CD4-positive, alpha-beta T cell treated with Interferon gamma for 1 hour (primary cell): Measurements from ENCODE around the gene FRMD4A.
"Not testable (repeated sequence)": the region's sequence is repeated elsewhere in the genome, so short reads cannot be mapped to it uniquely, and the experiment has no call there.

Experiments
- DNase-seq: peaks from one replicate; pipeline ENCODE4 v3.0.0-alpha.2; 2020

Gene FRMD4A

DNA sequence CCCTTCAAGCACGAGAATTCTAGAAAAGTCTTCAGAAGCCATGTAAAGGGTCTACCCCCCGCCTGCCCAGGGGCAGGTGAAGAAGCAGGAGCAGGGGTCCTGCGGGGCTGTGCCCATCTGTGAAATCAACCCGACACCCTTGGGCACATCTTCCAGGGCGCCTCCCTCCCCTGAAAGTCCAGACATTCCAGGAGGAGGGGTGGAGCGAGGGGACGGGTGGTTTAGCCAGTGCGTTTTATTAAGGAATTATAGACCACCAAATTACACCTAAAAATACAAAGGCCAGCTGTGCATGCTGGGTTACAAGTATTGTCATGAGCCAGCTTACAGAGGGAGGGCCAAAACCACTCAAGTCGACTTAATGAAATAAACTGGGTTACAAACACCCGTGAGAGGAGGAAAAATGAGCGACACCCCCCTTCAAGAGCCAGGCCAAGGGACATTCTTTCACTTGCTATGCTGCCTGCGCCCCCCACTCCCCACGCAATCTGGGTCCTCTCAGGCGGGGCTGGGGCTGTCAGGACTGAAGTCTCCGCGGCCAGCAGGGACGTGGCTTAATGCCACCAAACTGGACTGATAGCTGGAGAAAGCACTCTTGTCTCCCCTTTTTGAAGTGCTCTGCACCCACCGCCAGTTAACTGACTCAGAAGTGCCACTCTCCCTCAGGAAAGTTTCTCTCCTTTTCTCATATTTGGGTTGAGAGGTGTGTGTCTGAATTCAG is 360.3 kb downstream of the FRMD4A start:
- DNase-seq: no peak

DNA sequence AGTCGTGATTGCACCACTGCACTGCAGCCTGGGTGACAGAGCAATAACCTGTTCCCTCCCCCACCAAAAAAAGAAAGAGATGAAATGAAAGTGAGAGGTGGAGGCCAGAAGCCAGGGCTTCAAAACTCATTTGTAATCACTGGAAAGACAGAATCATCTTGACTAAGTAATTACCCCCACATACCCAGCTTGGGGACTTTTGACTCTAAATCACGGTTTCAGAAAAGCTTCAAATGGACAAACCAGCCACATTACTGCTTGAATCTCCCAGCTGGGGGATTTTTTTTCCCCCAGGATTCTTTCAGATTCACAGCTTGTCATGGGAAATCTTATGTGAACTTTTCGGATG is 361.0 kb downstream of the FRMD4A start:
- DNase-seq: no peak

DNA sequence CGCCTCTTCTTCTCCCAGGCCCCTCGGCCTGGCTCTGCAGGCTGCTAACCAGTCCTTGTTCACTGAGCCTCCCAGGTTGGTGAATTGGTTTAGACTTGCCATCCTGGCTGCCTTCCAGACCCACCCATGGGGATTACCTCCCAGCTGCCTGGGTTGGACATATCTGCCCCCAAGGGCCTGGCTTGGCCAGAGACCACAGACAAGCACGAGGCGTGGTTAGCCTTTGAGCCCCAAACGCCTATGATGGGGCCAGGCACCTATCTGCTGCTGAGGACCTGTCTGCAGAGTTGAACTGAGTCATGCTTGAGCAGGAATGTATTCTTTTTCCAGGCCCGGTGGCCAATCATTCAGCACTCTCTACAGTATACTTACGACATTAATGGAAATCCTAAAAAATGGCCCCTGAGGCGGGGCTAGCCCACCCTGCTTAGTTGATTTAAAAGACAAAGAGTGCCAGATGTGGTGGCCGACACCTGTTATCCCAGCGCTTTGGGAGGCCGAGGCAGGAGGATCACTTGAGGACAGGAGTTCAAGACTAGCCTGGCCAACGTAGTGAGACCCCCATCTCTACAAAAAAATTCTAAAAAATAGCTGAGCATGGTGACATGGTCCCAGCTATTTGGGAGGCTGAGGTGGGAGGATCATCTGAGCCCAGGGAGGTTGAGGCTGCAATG is 361.5 kb downstream of the FRMD4A start:
- DNase-seq: no peak

DNA sequence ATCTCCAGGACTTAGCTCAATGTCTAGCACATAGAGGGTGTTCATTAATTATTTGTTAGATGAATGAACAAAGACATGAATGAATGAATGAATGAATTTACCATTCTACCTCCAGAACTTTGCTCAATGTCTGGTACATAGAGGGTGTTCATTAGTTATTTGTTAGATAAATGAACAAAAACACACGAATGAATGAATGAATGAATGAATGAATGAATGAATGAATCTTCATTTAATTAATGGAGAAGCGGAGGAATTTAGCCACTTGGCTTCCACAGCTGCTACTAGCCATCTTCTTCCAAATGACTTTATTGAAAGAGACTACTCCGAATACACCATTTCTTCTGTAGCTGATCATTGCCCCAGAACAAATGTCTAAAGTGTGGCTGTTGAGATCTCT is 368.9 kb downstream of the FRMD4A start:
- no peak for DNase-seq

DNA sequence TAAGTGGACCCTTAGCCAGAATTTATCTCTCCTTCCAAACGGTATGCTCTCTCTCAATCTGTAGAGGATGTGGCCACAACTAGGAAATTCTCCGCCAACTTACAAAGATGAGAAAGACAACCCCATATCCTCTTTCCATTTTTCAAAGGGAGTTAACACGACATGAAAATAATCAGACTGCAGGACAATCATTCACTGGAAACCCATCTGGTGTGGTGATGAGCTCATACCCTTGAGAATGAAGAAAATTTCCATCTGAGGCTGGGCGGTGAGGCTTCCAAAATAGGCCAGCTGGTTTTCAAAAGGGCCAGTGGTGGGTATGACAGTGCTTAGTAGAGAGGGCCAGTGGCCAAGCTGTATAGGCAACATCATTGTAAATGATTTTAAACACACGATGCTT is 369.6 kb downstream of the FRMD4A start:
- DNase-seq: no peak

DNA sequence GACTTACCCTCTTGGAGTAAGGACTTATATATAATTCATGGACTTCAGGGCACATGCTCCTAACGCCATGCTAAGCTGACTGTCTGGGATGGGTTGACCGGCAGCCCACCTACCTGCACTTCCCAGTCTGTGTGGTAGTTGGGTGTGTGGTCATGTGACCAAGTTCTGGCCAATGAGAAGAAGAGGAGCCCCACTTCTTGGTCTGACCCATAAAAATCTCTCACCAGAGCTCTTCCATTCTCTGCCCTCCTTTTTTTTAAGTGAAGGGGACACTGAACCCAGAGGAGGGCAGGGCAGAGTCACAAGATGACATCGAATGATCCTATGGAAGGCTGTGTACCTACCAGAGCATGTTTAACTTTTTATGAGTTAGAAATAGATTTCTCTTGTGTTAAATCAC is 370.1 kb downstream of the FRMD4A start:
- no peak for DNase-seq

DNA sequence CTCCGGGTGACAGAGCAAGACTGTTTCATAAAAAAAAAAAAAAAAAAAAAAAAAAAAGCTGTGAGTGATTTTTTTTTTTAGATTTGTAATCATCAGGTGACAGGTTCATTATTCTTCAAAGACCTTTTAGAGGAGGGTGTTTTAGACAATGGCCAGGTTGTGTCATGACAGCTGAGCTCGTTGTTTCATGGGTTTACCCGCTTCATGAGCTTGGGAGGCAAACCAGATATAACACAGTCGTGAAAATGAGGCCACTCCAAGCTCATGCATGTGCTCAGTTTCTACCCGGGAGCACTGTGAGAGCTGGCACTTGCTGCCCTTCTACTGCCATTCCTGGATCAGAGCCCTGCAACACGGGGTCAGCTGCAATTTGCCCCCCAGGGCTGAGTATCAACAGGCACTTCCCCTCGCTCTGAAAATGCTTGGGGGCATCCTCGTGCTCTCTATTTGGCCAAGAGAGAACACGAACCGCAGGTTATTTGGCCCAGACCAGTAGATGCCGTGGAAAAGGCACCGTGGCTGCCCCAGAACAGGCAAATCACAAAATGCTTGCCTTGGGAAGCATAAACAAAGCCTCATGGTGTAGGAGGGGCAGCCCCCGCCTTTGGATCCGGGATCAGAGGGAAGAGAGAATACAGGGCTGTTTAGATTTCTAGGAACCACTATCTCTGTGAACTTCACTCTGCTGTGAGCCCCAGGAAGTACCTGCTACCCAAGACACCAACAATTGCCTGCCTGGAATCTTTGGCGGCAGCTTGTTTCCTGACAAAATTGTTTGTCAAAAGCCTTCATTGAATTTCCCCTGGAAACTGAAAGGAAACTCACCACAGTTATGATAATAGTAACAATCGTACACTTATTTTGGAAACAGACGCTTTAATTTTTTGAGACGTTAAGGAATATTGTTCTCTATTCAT is 371.0 kb downstream of the FRMD4A start:
- no peak for DNase-seq

DNA sequence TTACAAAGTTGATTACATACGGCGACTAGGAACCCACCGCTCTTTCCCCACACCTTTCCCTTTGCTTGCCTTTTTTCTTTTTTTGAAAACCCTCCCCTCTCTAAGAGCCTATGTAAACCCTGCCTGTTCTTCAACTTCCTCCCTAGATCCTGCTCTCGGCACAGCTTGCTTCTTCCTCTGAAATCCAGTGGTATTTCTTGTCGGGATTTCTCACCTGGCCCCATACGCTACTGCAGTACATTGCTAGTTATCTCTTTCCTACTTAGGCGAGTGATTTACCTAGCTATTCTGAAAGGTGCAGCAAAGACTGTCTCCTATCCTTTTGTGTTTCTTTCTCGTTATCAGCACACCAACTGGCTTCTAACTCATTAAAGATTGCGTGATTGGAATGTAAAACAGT is 372.9 kb downstream of the FRMD4A start:
- DNase-seq: no peak

DNA sequence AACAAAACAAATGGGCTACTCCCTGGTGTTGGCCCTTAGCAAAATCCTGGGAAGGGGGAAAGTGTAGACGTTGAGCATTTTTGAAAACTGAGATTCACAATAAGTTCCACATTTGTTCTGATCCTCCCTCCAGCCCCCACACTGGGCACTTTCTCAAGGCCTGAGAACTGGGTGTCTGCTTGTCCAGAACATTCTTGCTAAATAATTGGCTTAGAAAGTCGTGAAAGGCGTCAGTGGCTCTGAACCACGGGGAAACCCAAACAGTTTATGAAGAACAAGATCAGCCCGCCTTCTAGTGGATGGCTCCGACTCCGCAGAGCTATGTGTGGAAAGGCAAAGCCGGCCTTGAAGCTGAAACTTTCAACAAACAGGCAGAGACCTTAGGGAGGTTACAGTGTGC is 373.9 kb downstream of the FRMD4A start:
- DNase-seq: no peak

DNA sequence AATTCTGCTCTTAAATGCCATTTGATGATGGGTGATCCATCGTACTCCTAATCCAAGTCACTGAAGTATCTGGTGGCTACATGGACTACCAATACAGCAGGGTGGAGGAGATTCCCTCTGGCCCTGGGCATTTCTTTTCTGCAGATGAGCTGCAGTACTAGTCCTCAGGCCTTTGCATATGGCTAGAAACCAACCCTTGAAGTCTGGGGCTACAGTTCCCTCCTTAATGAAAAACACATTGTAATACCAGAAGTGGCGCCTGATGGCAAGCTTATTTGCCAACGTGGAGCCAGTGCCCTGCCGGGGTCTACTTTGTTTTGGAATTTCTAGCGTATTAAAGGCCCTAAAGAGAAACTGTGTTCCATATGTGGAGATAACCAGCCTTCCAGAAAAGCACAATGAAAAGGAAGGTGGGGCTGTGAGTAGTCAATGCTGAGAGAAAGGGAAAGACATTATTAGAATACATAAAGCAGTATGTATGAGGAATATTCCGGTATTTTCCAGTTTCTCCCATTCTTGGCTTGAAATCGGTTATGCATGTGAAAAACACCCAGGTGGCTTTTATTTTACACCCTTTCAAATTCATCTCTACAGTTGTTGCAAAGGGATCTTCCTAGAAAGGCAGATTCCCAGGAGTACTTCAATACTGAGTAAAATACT is 375.2 kb downstream of the FRMD4A start:
- DNase-seq: no peak

DNA sequence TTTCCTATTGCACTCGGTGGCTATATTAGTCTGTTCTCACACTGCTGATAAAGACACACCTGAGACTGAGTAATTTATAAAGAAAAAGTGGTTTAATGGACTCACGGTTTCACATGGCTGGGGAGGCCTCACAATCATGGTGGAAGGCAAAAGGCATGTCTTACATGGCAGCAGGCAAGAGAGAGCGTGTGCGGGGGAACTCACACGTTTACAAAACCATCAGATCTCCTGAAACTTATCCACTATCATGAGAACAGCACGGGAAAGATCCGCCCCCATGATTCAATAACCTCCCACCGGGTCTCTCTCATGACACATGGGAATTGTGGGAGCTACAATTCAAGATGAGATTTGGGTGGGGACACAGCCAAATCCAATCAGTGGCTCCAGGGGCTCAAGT is 376.5 kb downstream of the FRMD4A start:
- not testable (repeated sequence) for DNase-seq

DNA sequence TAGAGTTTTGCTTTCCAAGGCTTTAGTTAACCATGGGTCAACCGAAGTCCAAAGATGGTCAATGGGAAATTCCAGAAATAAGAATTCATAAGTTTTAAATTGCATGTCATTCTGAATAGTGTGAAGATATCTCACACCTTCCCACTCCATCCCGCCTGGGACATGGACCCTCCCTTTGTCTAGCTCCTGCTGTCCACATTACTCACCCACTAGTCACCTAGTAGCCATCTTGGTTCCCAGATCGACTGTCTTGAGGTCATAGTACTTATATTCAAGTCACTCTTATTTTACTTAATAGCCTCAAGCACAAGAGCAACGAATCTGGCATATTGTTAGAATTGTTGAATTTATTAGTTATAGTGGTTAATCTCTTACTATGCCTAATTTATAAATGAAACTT is 377.4 kb downstream of the FRMD4A start:
- no peak for DNase-seq

DNA sequence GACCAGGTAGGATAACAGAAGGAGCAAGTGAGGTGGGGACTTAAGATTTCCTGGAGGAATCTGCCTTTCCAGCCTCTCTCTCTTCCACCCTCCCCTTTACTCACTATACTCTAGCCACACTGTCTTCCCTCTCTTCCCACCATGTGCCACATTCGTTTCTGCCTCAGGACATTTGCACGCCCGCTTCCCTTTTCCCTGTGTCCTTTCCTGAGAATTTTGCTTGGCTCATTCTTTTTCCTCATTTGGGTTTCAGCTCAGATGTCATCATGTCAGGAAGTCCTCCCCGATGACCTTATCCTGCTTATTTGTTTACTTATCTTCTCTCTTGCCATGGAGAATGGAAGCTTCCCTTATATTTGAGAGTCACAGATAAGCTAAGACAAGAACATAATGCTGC is 380.2 kb downstream of the FRMD4A start:
- DNase-seq: no peak

DNA sequence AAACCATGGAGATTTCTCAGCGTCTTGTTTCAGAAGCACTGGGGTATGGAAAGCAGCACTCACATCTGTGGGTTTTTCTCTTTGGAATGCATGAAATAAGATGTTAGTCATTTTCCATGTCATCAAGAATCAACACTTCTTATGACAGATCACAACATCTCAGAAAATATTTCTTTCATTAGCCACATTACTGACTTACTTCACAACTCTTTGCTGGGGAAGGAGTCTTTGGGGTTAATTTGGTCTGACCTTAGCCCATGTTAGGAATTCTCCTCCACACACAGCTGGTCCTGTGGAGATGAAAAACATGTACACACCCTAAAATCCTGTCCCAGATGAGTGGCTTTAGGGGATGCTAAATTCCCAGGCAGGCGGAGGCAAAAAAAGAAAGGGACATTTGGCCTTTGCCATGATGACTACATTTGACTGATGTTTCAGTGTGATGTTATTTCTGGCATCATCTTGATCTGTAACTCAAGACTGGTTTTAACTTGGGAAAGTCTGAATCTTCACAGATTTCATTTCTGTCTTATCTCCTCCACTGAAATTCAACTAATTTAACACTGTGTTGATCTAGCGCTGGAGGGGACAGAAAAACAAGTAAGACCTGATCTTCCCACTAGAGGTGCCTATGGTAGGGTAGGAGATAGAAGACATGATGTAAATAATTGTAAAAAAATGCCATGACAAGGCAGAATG is 380.7 kb downstream of the FRMD4A start:
- DNase-seq: no peak

DNA sequence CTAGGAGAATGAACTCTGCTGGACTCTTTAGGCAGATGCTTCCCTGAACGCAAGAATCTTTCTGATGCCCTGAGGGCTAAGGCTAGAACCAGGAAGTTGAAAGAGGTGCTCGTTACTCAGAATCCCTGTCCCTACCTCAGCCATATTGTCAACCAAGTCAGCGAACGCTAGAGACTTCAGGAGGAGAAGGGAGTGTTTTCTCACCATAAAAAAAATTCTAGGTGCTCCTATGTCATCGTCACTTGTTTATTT is 384.6 kb downstream of the FRMD4A start:
- no peak for DNase-seq

DNA sequence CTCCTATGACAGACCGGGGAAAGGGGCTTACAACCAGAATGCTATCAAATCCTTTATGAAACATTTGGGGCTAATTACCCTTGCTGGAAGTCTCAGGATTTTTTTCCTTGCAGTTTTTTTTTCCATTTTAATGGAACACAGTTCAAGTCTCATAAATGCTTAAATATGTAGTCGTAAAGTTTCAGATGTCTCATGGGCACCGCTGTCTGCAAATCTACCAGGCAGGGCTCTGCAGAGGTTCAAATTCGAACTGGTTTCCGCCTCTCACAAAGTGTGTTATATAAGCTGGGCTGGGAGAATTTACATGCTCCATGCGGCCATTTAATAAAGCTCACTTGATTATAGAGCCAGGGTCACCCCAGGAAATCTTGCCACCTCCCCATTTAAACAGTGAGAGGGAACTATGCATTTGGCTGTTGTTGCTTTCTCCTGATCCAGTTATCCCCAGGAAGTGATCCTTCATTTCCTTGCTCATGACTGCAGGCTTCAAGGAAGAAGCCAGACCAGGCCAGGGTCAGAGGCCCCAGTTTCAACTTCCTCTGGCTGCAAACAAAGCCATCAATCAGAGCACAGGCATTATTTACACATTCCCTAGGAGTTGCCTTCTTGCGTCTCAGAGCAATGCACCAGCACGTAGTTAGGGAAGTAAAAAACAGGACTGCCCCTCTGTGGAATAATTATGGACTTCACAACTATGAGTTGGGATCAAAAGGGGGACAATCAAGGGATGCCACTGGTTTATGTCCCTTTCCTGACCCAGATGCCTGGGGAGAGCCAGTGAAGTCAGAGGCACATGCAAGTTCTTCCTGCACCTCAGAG is 385.1 kb downstream of the FRMD4A start:
- DNase-seq: no peak

DNA sequence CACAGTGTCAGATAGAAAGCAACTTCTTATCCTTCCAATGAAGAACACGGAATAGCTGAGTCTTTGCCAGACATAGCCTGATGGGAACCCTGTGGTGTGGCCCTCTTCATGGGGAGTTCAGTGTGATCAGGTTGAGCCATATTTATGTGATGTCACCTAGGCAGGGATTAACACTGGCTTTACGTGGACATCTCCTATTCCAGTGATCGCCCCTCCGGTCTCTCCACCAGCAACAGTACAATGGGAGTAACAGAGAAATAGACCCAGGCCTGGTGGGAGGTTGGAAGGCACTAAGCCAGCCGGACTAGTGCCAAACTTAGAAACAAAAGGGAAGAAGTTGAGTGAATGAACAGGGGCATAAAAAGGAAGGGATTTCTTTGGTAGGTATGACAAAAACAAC is 385.9 kb downstream of the FRMD4A start:
- no peak for DNase-seq

DNA sequence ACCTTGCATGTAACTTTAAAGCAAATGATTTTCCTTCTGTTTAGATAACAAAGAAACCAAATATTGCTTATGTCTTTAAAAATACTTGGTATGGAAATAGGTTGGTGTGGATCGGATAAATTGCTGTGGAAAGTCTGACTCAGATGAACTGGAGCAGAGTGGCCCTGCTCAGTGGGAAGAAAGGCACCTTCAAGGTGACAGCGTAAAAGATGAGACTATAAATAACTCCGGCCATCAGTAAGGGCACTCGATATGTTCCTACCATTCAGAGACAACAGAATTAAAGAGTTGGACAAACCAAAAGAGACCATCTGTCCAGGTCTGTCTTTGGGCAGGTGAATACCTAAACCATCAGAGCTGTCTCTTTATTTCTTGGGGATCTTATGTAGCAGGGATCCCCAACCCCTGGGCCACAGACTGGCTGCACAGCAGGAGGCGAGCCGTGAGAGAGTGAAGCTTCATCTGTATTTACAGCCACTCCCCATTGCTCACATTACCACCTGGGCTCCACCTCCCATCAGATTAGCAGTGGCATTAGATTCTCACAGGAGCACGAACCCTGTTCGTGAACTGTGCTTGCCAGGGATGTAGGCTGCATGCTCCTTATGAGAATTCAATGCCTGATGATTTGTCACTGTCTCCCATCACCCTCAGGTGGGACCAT is 386.9 kb downstream of the FRMD4A start:
- DNase-seq: no peak

DNA sequence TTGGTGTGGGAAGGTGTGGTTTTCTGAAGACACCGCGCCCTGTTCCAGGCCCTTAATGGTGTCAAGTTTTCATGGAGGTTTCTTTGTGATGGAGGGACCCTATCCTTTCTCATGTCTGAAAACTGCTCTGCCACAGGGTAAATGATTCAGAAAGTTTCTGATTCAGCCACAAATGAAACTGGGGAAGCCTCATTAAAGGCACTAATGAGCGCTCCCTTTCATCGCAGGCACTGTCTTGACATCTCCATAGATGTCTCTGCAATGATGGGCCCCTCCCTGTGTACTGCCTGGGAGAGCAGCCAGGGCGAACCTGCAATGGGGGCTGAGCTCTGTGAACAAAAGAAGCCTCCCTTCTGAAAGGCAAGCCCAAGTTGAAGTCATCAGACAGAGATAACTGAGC is 388.7 kb downstream of the FRMD4A start:
- no peak for DNase-seq

DNA sequence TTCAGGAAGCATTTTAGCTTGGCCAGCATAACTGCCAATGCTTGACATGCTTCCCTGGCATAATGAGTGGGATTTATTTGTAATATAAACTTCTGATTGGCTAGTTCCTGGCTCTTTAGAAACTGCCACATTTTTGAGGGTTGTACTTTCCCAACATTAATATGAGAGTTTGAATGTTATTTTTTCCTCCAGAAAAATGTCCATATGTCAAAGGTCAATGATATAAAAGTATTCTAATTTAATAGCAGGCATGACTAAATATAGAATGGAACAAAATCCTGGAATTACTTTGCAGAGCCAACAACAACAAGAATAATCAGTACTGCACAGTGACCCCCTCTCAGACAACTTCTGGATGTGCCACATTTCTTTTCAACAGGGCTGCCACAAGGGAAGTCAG is 391.3 kb downstream of the FRMD4A start:
- no peak for DNase-seq

DNA sequence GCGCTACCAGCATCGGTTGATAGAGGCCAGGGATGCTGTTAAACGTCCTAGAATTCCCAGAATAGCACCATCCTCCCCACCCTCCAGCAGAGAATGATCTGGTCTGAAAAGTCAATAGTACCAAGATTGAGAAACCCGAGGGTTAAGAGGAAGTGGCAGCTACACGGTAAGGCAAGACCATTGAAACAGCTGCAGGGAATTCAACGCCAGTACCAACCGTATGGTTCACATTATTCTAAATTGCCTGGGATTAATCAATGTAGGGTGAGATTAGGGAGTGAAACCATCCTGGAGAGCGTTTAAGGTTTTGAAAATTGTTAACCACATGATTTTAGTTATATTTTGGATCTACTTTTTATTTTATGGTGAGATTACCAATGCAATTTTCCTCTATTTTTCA is 391.8 kb downstream of the FRMD4A start:
- DNase-seq: no peak

DNA sequence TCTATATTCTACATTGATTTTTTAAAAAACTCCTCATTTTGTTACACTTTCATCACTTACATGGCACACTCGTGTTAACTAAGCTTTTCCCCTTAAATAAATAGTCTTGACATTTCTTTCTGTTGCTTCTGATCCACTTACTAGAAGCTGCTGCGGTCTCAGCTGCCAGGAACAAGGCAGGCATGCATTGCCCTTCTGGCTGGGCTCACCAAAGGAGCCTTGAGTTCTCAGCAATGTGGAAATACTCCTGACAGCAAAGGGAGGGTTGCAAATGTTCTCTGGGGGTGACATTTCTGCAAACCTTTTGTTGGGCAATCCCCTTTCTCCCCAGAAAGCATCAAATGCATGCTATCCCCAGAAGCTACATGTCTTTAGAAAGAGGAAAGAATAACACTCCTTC is 393.9 kb downstream of the FRMD4A start:
- DNase-seq: no peak
